GM13976 (cell line): ENCODE data around the gene RUNX1.

Experiments used
- DNase-seq: peaks from one replicate; pipeline ENCODE4 v3.0.0; 2012; ENCODE audit warnings: low spot score
- in situ Hi-C: fragments of 300-500 bp; cut with MboI; formaldehyde crosslinking; loops from one replicate; pipeline ENCODE4 v1.12.0; 2022; ENCODE audit warnings: low sequenced_read_pairs, mixed read lengths, inconsistent platforms; ENCODE audit not compliant: unreplicated experiment
- TF ChIP-seq, protein P1 (sequence below): IDR thresholded peaks from 2 replicates; pipeline ENCODE4 v1.5.1; 2012; ENCODE audit warnings: borderline replicate concordance, mild to moderate bottlenecking; ENCODE audit not compliant: insufficient read depth; ENCODE audit errors: extremely low read depth, missing control alignments, control extremely low read depth

Gene RUNX1

GRCh38 chr21:35045542-35046262 is 3.4 kb downstream of the RUNX1 start:
- in situ Hi-C loops = loop anchor here (10.0 kb wide), 1 partner anchor 161 kb away; no protein-coding TSS in a partner anchor
- TF ChIP-seq, protein P1, sequence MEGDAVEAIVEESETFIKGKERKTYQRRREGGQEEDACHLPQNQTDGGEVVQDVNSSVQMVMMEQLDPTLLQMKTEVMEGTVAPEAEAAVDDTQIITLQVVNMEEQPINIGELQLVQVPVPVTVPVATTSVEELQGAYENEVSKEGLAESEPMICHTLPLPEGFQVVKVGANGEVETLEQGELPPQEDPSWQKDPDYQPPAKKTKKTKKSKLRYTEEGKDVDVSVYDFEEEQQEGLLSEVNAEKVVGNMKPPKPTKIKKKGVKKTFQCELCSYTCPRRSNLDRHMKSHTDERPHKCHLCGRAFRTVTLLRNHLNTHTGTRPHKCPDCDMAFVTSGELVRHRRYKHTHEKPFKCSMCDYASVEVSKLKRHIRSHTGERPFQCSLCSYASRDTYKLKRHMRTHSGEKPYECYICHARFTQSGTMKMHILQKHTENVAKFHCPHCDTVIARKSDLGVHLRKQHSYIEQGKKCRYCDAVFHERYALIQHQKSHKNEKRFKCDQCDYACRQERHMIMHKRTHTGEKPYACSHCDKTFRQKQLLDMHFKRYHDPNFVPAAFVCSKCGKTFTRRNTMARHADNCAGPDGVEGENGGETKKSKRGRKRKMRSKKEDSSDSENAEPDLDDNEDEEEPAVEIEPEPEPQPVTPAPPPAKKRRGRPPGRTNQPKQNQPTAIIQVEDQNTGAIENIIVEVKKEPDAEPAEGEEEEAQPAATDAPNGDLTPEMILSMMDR = no peak
- no peak for DNase-seq

GRCh38 chr21:35044770-35045541 is 4.1 kb downstream of the RUNX1 start:
- in situ Hi-C loops = loop anchor here (10.0 kb wide), 1 partner anchor 160 kb away; no protein-coding TSS in a partner anchor
- no peak for DNase-seq
- TF ChIP-seq, protein P1 = no peak

DNA sequence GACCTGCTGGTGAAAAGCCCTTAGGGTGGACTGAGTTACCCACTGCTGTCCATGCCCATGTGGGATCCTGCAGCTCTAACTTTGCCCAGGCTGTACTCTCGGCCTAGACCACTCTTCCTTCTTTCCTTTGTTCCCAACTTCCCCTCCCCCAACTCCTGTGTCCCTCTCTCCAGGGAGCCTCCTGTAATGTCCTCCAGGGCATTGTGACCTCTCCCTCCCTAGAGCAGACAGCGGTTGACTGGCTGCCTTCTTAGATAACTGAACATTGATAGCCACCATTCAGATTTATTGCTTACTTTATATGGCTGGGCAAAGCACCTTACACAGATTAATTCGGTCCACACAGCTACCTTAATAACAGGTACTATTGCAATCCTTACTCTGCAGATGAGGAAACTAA is 5.0 kb downstream of the RUNX1 start:
- in situ Hi-C loops = loop anchor here (10.0 kb wide), 1 partner anchor 159 kb away; no protein-coding TSS in a partner anchor
- no peak for DNase-seq
- TF ChIP-seq, protein P1 = no peak

DNA sequence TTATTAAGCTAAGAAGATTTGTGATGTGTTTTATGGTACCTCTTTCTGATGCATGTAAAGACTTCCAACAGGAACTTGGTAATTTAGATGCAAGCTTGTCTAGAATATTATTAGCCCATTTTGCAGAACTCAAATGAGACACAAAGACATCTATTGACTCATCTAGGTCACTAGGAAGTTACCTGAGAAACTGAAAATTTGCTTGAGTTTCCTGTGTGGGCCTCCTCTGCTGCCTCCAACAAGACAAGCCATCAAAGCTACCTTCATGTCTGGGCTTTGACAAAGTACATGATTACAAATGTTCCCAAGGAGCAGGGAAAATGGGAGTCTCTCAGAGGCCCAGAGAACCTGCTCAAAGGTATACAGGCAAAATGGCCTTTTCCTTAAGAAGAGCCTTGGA is 5.6 kb downstream of the RUNX1 start:
- DNase-seq = no peak
- TF ChIP-seq, protein P1 = no peak
- in situ Hi-C loops = loop anchor here (10.0 kb wide), 1 partner anchor 159 kb away; no protein-coding TSS in a partner anchor

GRCh38 chr21:35042836-35043235 is 6.3 kb downstream of the RUNX1 start:
- in situ Hi-C loops = loop anchor here (10.0 kb wide), 1 partner anchor 158 kb away; no protein-coding TSS in a partner anchor
- TF ChIP-seq, protein P1 = no peak
- DNase-seq = no peak

GRCh38 chr21:35041881-35042280 is 7.2 kb downstream of the RUNX1 start:
- in situ Hi-C loops = loop anchor here (10.0 kb wide), 1 partner anchor 157 kb away; no protein-coding TSS in a partner anchor
- TF ChIP-seq, protein P1 = no peak
- DNase-seq = no peak
